MM.1S (cell line): ENCODE results near the gene AQP11.

Source experiments
- DNase-seq: peaks from one replicate; pipeline ENCODE4 v3.0.0-alpha.2; 2015
- H2AFZ ChIP-seq: fragments of 300-600 bp; sonication (generic); 2 replicates; pipeline ENCODE4 v1.6.0; 2016; ENCODE audit warnings: antibody characterized with exemption, low read length
- H3F3A ChIP-seq: fragments of 300-600 bp; sonication (generic); 2 replicates; pipeline ENCODE4 v1.6.1; 2016; ENCODE audit warnings: mild to moderate bottlenecking, antibody characterized with exemption, low read length, moderate library complexity, mixed read lengths; ENCODE audit not compliant: insufficient read depth
- H3K27ac ChIP-seq: fragments of 300-600 bp; sonication (generic); 2 replicates; pipeline ENCODE4 v1.5.1; 2016; ENCODE audit warnings: mild to moderate bottlenecking, low read length
- H3K27me3 ChIP-seq: fragments of 300-600 bp; sonication (generic); replicated peaks from 2 replicates; pipeline ENCODE4 v1.6.0; 2016; ENCODE audit warnings: low read length; ENCODE audit not compliant: insufficient read depth
- H3K36me3 ChIP-seq: fragments of 300-600 bp; sonication (generic); replicated peaks from 2 replicates; pipeline ENCODE4 v1.6.1; 2016; ENCODE audit warnings: mild to moderate bottlenecking, low read length, mixed read lengths; ENCODE audit not compliant: insufficient read depth
- H3K4me1 ChIP-seq: fragments of 300-600 bp; sonication (generic); 2 replicates; pipeline ENCODE4 v1.6.1; 2016; ENCODE audit warnings: low read length, mixed read lengths
- H3K4me2 ChIP-seq: fragments of 300-600 bp; sonication (generic); 2 replicates; pipeline ENCODE4 v1.6.0; 2016; ENCODE audit warnings: low read depth, low read length
- H3K4me3 ChIP-seq: fragments of 300-600 bp; sonication (generic); 2 replicates; pipeline ENCODE4 v1.5.1; 2016; ENCODE audit warnings: low read length, mixed read lengths
- H3K79me2 ChIP-seq: fragments of 300-600 bp; sonication (generic); 2 replicates; pipeline ENCODE4 v1.6.1; 2016; ENCODE audit warnings: mixed run types, low read length, mixed read lengths
- H3K9ac ChIP-seq: fragments of 300-600 bp; sonication (generic); 2 replicates; pipeline ENCODE4 v1.6.1; 2016; ENCODE audit warnings: low read length, mixed read lengths
- H3K9me2 ChIP-seq: fragments of 300-600 bp; sonication (generic); replicated peaks from 2 replicates; pipeline ENCODE4 v1.6.1; 2016; ENCODE audit warnings: mild to moderate bottlenecking, low read length, mixed read lengths; ENCODE audit not compliant: insufficient read depth
- H3K9me3 ChIP-seq: fragments of 300-600 bp; sonication (generic); replicated peaks from 2 replicates; pipeline ENCODE4 v1.6.1; 2016; ENCODE audit warnings: mild to moderate bottlenecking, low read length, mixed read lengths; ENCODE audit not compliant: insufficient read depth
- H4K20me1 ChIP-seq: fragments of 300-600 bp; sonication (generic); 2 replicates; pipeline ENCODE4 v1.6.1; 2016; ENCODE audit warnings: mild to moderate bottlenecking, low read length, moderate library complexity, mixed read lengths; ENCODE audit not compliant: insufficient read depth
- CTCF ChIP-seq: fragments of 300-600 bp; sonication (generic); IDR thresholded peaks from 2 replicates; pipeline ENCODE4 v1.5.1; 2016; ENCODE audit warnings: antibody characterized with exemption, low read length, mixed read lengths
- EZH2 ChIP-seq: fragments of 300-600 bp; sonication (generic); optimal IDR thresholded peaks from 2 replicates; pipeline ENCODE3; 2017; ENCODE audit warnings: low read depth, mild to moderate bottlenecking, antibody characterized with exemption, low read length, mixed read lengths
- EZH2phosphoT487 ChIP-seq: fragments of 300-600 bp; sonication (generic); IDR thresholded peaks from 2 replicates; pipeline ENCODE4 v1.6.1; 2018; ENCODE audit warnings: antibody characterized with exemption, low read length

The AQP11 gene

GRCh38 chr11:77598195-77598594 is 8.4 kb downstream of the AQP11 start:
- H3K27ac ChIP-seq, result no peak overlapping the region
- H3K27me3 ChIP-seq, result no peaks in the 10 kb centered on the region
- no peaks in the 10 kb centered on the region for H3K79me2 ChIP-seq
- H3K9me3 ChIP-seq, result no peaks in the 10 kb centered on the region
- DNase-seq, result no peak
- no peaks in the 10 kb centered on the region for H3K4me1 ChIP-seq
- H3K9me2 ChIP-seq, result no peaks in the 10 kb centered on the region
- H3K4me3 ChIP-seq, result no peak overlapping the region
- no peak overlapping the region for H3K4me2 ChIP-seq
- no peaks in the 10 kb centered on the region for H3K36me3 ChIP-seq
- no peak overlapping the region for H3K9ac ChIP-seq
- TF ChIP-seq CTCF, result no peak
- TF ChIP-seq EZH2phosphoT487, result no peak
- TF ChIP-seq EZH2, result no peak
- H3F3A ChIP-seq, result no peaks in the 10 kb centered on the region
- H4K20me1 ChIP-seq, result no peaks in the 10 kb centered on the region
- no peak overlapping the region for H2AFZ ChIP-seq

GRCh38 chr11:77602381-77603088 is 12.8 kb downstream of the AQP11 start:
- Histone ChIP-seq H3K9me2 (no peaks in the 10 kb centered on the region), H3K4me3 (no peak overlapping the region), H3F3A (no peaks in the 10 kb centered on the region), H3K9me3 (no peaks in the 10 kb centered on the region), H3K4me1 (no peaks in the 10 kb centered on the region), H3K4me2 (no peak overlapping the region), H3K36me3 (no peaks in the 10 kb centered on the region), H3K27me3 (no peaks in the 10 kb centered on the region), H2AFZ (no peak overlapping the region), H4K20me1 (no peaks in the 10 kb centered on the region), H3K79me2 (no peaks in the 10 kb centered on the region), H3K27ac (no peak overlapping the region), H3K9ac (no peak overlapping the region)
- no peak for TF ChIP-seq EZH2phosphoT487
- TF ChIP-seq CTCF, result no peak
- TF ChIP-seq EZH2, result no peak
- DNase-seq, result no peak

- no peak for TF ChIP-seq EZH2
- no peak for TF ChIP-seq EZH2phosphoT487
- no peak for TF ChIP-seq CTCF
- H3K9me3 ChIP-seq, result no peaks in the 10 kb centered on the region
- no peak overlapping the region for H2AFZ ChIP-seq
Measured at GRCh38 chr11:77604281-77604680, 14.5 kb downstream of the AQP11 start.

More at GRCh38 chr11:77604281-77604680, 14.5 kb downstream of the AQP11 start:
- Histone ChIP-seq H3K27me3 (no peaks in the 10 kb centered on the region), H3K4me3 (no peak overlapping the region), H3K79me2 (no peaks in the 10 kb centered on the region), H3K9ac (no peak overlapping the region), H3F3A (no peaks in the 10 kb centered on the region), H3K36me3 (no peaks in the 10 kb centered on the region), H4K20me1 (no peaks in the 10 kb centered on the region), H3K9me2 (no peaks in the 10 kb centered on the region), H3K27ac (no peak overlapping the region), H3K4me2 (no peak overlapping the region), H3K4me1 (no peaks in the 10 kb centered on the region)
- DNase-seq, result no peak
